Central memory CD4-positive, alpha-beta T cell (primary cell): ENCODE measurements around the gene PDZD2.
"Not testable (repeated sequence)": the region's sequence is repeated elsewhere in the genome, so short reads cannot be mapped to it uniquely, and the experiment has no call there.

ENCODE experiments used
- DNase-seq: peaks from one replicate; pipeline ENCODE4 v3.0.0; 2022
- total RNA-seq, 3 experiments: gene quantifications; one replicate each; lab custom pipeline; 2026; lab: John Stamatoyannopoulos, UW

PDZD2 gene
- 0.14 to 0.77 (median 0.49) reads per million in 3 experiments for total RNA-seq

- DNase-seq = peak; percentile 48
Measured at GRCh38 chr5:31638748-31639418, at the start of gene PDZD2. Gene PDZD2, plus strand, starts transcription at chr5:31639131.

- no peak for DNase-seq
Measured at GRCh38 chr5:31593665-31594064, 45.3 kb upstream of the PDZD2 start.

DNA sequence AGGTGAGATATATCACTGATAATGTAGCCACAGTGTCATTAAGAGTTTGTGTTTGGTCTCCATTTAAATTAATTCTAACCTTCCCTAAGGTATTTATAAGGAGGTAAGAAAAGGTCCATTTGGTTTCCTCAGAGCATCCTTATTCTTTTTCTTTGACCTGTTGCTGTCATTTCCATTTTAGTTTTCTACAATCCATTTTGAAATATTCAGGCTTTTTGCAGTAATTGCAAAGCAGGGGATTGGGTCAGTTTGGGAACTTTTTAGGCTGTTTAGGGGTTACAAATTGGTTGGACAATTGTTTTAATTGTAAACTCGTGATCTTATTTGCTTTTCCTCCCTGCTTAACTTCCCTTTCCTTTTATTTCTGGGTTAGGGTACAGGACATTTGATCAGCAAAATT lies 42.6 kb upstream of the PDZD2 start:
- no peak for DNase-seq

DNA sequence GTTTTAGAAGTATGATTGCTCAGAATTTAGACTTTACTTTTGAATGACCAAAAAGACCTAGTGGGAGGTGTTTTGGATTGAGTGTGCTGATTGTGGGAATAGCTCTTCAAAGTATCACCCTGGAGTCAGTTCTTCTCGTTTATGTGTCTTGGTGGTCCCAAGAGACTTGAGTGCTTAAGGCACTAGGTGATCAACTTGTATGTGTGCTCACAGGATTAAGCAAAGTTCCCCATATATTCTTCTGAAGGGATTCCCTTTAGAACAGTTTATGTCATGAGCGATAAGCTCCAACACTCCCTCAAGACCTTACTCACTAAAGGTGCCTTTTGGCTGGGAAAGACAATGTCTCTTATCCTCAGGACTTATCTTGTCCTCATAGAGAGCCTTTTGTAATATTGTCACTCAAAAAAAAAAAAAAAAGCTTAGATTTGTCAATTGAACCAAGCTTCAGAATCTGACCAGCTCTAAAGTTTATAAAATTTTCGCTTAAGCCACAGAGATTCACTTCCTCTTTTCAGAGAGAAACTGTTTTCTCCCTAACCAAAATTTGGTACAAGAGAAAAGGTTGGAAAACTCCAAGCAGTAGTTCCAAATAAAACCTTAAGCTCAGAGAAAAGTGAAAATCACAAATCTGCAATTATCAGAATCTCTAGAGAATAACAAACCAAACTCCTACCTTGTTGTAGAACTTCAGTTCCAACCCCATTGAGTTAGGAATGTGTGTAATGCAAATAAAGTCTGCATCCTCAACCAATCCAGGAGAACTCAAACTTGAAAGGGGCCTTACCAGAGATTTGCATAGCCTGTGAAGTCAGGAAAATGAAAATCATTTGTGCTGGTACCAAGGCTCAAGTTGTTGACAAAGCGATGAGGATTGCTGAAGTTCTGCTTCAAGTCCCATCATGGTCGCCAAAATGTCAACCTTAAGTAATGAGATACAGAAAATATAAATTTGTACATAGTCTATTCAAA lies 40.0 kb upstream of the PDZD2 start:
- DNase-seq = no peak

- DNase-seq = not testable (repeated sequence)
Measured at GRCh38 chr5:31602305-31602704, 36.6 kb upstream of the PDZD2 start.

GRCh38 chr5:31604240-31604639 lies 34.7 kb upstream of the PDZD2 start:
- DNase-seq = no peak

DNA sequence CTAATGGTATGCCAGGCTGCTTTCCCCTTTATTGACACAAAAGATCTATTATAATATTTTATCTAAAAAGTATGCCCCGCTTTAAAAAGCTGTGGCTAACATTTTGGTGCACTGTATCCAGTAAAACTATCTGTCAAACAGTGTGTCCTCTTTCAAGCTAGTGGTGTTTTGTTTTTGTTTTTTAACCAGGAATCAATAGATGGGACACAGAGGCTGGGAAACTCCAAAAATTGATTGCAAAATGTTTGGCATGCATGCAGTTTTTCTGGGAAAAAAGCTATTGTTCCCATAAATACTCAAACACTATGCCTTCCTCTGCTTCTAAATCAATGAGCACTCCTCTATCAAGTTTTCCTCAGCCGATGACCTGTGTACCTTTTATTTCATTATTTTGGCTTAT lies 34.3 kb upstream of the PDZD2 start:
- no peak for DNase-seq

DNA sequence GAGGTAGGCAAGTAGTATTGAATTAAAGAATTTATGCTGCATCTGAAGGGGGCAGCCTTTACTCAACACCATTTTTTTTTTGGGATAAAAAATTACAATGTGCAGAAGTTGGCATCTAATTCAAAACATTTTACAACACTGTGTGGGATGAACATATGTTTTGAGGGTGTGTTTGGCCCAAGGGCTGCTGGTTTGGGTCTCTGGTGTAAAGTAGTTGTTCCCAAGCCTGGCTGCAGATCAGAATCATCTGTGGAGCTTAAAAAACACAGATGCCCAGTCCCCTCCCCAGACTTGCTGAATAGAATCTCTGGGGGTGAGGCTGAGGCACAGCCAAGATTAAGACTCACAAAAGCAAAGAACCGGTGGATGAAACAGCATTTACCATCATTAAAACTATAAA lies 33.0 kb upstream of the PDZD2 start:
- no peak for DNase-seq

DNA sequence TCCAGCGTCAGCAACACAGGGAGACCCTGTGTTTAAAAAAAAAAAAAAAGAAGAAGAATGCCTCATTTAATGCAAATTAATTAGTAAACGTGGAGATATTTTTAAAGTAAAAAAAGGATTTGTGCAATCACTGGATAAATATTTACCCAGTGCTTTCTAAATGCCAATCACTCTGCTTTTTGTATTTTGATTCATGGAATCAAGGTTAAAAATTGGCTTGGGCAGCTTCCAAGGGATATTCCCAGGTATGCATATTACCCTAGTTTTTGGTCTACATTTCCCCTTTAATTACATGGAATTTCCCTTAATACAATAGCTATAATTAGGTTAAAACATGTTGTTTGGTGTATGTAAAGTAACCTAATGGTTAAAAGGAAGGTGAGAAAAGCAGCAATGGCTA lies 31.4 kb upstream of the PDZD2 start:
- no peak for DNase-seq

GRCh38 chr5:31611002-31611401 lies 27.9 kb upstream of the PDZD2 start:
- DNase-seq = no peak

DNA sequence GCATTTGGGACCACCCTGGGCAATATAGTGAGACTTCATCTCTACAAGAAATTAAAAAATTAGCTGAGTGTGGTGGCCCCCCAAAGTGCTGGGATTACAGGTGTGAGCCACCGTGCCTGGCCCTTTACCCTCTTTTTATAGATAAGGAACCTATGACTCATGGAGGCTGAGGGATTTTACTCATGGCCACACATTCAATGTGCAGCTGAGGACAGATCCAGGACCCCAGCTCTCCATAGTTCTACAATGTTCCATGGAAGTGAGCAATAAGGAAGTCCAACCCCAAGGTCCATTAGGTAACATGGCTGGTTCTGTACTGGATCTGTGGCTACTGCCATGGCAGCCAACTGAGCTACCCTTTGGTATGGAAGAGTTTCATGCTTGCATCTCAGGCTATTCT lies 25.3 kb upstream of the PDZD2 start:
- DNase-seq = no peak

DNA sequence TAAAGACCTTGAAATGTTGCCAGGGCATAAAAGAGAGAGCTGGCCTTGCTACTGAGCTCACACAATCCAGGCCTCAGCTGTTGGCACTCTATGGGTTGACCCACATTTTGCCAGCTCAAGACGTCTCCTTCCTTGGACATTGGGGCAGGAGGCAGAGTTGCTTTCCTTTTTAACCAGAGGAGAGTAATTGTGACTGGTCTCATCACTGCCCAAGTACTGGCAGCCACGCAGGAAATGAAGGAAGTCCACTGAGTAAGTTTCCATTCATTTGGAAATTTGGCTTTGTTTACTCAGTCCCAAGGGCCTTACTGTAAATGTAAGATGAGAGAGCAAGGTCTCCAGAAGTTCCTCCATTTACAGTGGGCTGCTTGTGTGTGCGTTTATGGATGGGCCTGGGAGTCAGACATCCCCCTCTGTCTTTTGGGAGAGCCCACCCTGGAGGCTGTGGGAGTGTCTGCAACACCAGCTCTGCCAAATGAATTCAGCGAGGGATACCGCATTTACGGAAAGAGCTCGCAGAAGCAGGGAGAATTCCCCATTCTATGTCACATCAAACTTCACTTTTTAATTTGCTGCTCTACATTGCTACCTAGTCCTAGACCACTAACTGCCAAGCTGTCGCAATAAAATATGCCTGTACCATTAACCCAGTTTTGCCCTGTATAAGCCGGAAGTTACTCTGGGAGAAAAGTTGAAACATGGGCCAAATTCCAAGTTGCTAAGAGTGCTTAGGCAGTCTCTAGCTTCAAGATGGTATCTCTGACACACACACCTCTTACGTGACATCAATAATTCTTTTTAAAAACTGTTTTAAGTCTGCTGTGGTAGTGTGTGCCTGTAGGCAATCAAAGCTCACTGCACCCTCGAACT lies 24.5 kb upstream of the PDZD2 start:
- no peak for DNase-seq

DNA sequence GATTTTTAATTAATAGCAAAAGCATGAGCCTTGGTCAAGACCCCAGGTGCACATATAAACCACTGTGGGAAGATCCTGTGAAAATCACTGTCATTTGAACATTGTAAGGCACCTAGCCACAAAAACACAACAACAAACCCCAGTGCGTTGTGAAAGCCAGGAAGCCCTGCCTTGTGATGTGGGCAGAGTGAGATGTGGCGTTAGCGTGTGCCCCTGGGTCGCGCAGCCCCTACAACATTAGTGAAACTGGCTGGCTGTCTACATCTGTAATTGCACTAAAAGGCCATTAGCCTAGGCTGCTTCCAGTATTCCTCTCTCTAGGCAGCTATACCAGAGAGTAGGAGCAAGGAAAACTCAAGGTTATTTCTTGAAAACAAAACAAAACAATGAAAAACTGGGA lies 21.1 kb upstream of the PDZD2 start:
- no peak for DNase-seq

DNA sequence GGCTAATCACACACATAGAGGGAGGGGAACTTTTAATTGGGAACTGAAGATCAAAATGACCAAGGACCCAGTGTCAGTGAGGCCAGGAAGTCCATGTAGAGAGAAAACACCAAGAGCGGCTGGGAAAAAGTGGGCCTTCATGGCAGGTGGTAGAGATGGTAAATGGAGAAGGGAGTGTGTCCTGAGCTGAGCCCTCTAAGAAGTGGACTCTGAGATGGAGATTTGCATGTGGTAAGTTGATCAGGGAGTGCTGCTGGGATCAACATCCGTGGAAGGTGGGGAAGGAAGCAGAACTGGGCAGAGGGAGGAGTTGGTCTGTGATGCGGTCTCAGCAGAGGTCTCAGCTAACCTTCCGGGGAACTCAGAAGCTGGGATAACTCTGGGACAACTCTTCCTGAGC lies 18.9 kb upstream of the PDZD2 start:
- DNase-seq = no peak

GRCh38 chr5:31623249-31623648 lies 15.7 kb upstream of the PDZD2 start:
- no peak for DNase-seq

- DNase-seq = no peak
Measured at GRCh38 chr5:31625394-31625793, 13.5 kb upstream of the PDZD2 start.

DNA sequence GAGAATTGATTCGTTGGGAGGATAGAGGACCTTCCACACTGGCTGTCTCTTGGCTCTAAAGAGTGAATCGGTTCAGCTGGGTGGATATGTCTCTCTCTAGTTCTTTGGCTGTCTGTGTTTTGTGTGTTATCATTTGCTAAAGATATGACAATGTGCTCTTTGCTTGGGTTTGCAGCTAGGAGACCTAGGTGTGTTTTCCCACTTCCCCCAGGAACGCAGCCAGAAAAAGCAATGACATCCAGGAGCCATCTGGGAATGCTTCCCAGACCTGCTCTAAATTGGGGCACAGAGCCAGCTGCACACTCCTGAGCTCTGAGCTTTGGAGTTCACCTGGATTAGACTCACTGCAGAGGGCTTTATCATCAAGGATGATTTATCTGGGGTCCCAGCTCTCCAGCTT lies 12.8 kb upstream of the PDZD2 start:
- DNase-seq = no peak

- DNase-seq = no peak
Measured at GRCh38 chr5:31626604-31627234, 12.2 kb upstream of the PDZD2 start.

GRCh38 chr5:31630931-31631330 lies 8.0 kb upstream of the PDZD2 start:
- no peak for DNase-seq

- no peak for DNase-seq
Measured at GRCh38 chr5:31632460-31632859, 6.5 kb upstream of the PDZD2 start.

- no peak for DNase-seq
Measured at GRCh38 chr5:31635446-31635845, 3.5 kb upstream of the PDZD2 start.

- no peak for DNase-seq
Measured at GRCh38 chr5:31637851-31638250, 1.1 kb upstream of the PDZD2 start.

GRCh38 chr5:31638345-31638744 lies 586 bp upstream of the PDZD2 start:
- DNase-seq = no peak
